Esophagus (tissue), 2 donors: ENCODE measurements around the gene MOBP. TPM values are rescaled to one million over a fixed set of nuclear protein-coding genes. Genes with fewer than 3 reads are reported as not detected.

Source experiments
- H3K27ac ChIP-seq, 2 donors: one replicate each; pipeline ENCODE4 v1.5.1; 2013; ENCODE audit warnings: low read depth in 2 of 2, mild to moderate bottlenecking in 2 of 2, inconsistent platforms in 1 of 2, low read length in 1 of 2, moderate library complexity in 1 of 2
- H3K27me3 ChIP-seq, 2 donors: one replicate each; pipeline ENCODE4 v1.6.1; 2013; ENCODE audit warnings: low read length in 2 of 2, control low read depth in 1 of 2, mild to moderate bottlenecking in 1 of 2; ENCODE audit not compliant: insufficient read depth in 2 of 2, control insufficient read depth in 1 of 2
- H3K36me3 ChIP-seq, 2 donors: one replicate each; pipeline ENCODE4 v1.6.1; 2013; ENCODE audit warnings: low read length in 1 of 2; ENCODE audit not compliant: control insufficient read depth in 2 of 2, insufficient read depth in 2 of 2
- H3K4me1 ChIP-seq, 2 donors: one replicate each; pipeline ENCODE4 v1.6.1; 2013; ENCODE audit warnings: low read length in 1 of 2; ENCODE audit not compliant: control insufficient read depth in 2 of 2, insufficient read depth in 2 of 2
- H3K4me3 ChIP-seq, 2 donors: one replicate each; pipeline ENCODE4 v1.5.1; 2013; ENCODE audit warnings: low read length in 2 of 2, mild to moderate bottlenecking in 2 of 2, low read depth in 1 of 2, moderate library complexity in 1 of 2
- H3K9me3 ChIP-seq, 2 donors: one replicate each; pipeline ENCODE4 v1.6.1; 2013; ENCODE audit warnings: mild to moderate bottlenecking in 2 of 2, low read depth in 1 of 2, low read length in 1 of 2, moderate library complexity in 1 of 2; ENCODE audit not compliant: control insufficient read depth in 2 of 2, insufficient read depth in 1 of 2
- WGBS, 2 donors: extraction: QIAGEN DNeasy Blood & Tissue Kit; methylation state at CpG; one replicate each; pipeline ENCODE4 v1.1.7; 2013; 5-methylcytosine and 5-hydroxymethylcytosine counted together
- polyA plus RNA-seq, 2 donors: library from polyadenylated mRNA; stranded (reverse); fragments of 200-250 nt; gene quantifications; one replicate each; pipeline ENCODE4 v1.2.3, GENCODE V29; 2013
- donor health status: healthy with polysubstance abuse.
- donor health status: Bipolar disorder and iron deficiency.

Gene MOBP
- polyA plus RNA-seq, 2 donors, result not detected

DNA sequence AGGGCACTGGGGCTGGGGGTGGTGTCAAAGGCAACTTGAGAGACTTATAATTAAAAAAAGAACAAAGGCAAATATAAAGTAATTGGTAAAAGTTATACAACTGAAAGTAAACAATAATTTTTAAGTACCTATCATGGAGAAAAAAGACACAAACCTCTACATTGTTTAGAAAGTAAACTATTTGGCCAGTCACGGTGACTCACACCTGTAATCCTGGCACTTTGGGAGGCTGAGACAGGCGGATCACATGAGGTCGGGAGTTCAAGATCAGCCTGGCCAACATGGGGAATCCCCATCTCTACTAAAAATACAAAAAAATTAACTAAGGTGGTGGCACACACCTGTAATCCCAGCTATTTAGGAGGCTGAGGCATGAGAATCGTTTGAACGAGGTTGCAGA, 35.1 kb upstream of the MOBP start:
- Histone ChIP-seq H3K4me3 (no peak overlapping the region), H3K36me3 (no peaks in the 10 kb centered on the region), H3K9me3 (no peaks in the 10 kb centered on the region), H3K27ac (no peak overlapping the region), H3K27me3 (no peaks in the 10 kb centered on the region), H3K4me1 (no peaks in the 10 kb centered on the region)
- WGBS, 2 donors, result 71 to 78% methylated on average over 5 of the region's 5 CpGs

DNA sequence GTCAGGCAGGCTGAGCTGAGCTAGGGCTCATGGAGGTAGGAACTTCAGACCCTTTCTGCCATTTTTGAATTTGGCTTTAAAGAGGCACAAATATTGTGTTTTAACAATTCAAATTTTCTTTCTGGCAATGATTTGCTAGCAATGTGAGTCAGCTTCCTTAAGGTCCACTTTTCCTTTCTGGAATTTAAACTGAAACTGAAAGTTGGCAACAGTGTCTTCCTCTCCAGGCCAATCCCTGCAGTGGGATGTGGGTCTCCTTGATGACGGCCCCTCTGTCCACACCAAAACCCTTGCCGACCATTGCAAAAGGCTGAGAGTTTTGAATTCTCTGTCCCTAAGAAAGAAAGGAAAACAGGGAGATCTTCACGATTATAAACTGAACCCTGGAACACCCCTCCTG, 33.8 kb upstream of the MOBP start:
- Histone ChIP-seq H3K9me3 (no peaks in the 10 kb centered on the region), H3K27me3 (no peaks in the 10 kb centered on the region), H3K4me3 (no peak overlapping the region), H3K36me3 (no peaks in the 10 kb centered on the region), H3K4me1 (no peaks in the 10 kb centered on the region), H3K27ac (no peak overlapping the region)
- WGBS, 2 donors, result 59 to 70% methylated on average over 3 of the region's 3 CpGs

DNA sequence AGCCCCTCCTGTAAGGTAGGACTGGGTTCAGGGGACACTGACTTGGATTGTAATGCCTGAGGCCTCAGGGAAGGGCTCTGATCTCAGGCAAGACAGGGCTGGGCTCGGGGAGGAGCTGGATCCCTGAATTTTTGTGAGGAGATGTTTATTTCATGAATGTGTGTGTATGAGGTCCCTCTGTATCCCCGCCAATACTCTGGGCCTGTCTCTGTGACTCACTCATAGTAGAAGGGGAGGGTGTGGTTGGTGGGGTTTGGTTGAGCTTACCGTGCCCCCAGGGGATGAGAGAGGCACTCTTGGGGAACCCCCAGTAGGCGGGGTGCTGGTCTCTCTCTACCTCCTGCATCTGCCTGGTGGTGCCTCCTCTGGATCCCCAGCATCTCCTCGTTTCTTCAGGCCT, 32.9 kb upstream of the MOBP start:
- no peaks in the 10 kb centered on the region for H3K36me3 ChIP-seq
- no peaks in the 10 kb centered on the region for H3K4me1 ChIP-seq
- 37 to 40% methylated on average over 5 of the region's 5 CpGs for WGBS, 2 donors
- no peaks in the 10 kb centered on the region for H3K9me3 ChIP-seq
- H3K27me3 ChIP-seq, result no peaks in the 10 kb centered on the region
- no peak overlapping the region for H3K4me3 ChIP-seq
- no peak overlapping the region for H3K27ac ChIP-seq

DNA sequence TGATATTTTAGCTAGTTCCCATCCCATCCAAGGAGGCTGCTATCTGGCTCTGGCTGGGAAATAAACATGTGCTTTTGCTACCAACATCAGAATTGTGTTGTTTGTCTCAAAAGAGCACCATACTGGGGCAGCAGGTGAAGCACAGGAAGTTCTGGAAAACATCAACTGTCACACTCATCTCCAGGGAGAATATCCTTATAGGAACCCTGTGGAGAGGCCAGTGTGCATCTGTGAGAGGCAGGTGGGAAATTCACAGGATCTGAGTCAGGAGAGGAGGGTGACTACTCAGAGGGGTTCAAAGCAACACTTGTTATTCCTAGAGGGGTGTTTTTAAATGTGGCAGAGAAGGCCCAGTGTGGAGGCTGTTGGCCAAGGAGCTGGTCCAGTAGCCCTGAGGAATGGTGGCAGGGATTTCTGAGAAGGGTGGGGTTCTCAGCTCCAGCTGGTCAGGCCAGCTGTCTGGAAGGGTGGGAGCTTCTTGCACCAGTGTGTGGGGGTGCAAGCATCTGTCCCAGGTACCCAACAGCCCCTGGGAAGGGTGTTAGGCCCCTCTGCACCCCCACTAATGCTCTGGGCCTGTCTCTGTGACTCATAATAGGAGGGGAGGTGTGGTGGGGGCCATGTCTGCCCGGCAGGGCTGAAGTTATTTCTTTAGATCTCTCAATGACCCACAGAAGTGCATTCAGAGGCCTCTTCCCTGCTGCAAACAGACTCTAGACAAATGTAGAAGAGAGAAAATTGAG, 32.3 kb upstream of the MOBP start:
- no peaks in the 10 kb centered on the region for H3K9me3 ChIP-seq
- H3K4me1 ChIP-seq, result no peaks in the 10 kb centered on the region
- 34 to 55% methylated on average over 1 of the region's 1 CpG for WGBS, 2 donors
- H3K27ac ChIP-seq, result no peak overlapping the region
- H3K36me3 ChIP-seq, result no peaks in the 10 kb centered on the region
- no peak overlapping the region for H3K4me3 ChIP-seq
- no peaks in the 10 kb centered on the region for H3K27me3 ChIP-seq

DNA sequence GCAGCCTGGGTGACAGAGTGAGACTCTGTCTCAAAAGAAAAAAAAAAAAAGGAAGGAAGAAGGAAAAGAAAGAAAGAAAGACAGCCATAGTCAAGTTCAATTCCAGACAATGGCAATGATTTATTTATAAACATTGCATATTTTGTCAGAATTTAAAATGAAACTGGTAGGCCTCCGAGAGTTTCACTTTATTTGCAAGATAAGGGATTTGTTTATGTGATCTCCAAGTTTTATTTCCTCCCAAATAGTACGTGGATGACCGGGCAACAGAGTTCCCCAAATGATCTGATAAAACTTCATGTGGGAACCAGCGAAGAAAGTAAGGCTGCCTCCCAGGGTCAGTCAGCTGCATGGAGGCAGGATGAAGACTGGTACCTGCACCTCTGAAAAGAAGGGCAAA, 28.6 kb upstream of the MOBP start:
- 66 to 76% methylated on average over 4 of the region's 4 CpGs for WGBS, 2 donors
- Histone ChIP-seq H3K27ac (no peak overlapping the region), H3K4me3 (no peak overlapping the region), H3K36me3 (no peaks in the 10 kb centered on the region), H3K27me3 (no peaks in the 10 kb centered on the region), H3K4me1 (no peaks in the 10 kb centered on the region), H3K9me3 (no peaks in the 10 kb centered on the region)

GRCh38 chr3:39440316-39440715, 27.2 kb upstream of the MOBP start:
- Histone ChIP-seq H3K36me3 (no peaks in the 10 kb centered on the region), H3K4me1 (no peaks in the 10 kb centered on the region), H3K27me3 (no peaks in the 10 kb centered on the region), H3K4me3 (no peak overlapping the region), H3K27ac (no peak overlapping the region), H3K9me3 (no peaks in the 10 kb centered on the region)
- WGBS, 2 donors, result 84 to 86% methylated on average over 8 of the region's 8 CpGs

DNA sequence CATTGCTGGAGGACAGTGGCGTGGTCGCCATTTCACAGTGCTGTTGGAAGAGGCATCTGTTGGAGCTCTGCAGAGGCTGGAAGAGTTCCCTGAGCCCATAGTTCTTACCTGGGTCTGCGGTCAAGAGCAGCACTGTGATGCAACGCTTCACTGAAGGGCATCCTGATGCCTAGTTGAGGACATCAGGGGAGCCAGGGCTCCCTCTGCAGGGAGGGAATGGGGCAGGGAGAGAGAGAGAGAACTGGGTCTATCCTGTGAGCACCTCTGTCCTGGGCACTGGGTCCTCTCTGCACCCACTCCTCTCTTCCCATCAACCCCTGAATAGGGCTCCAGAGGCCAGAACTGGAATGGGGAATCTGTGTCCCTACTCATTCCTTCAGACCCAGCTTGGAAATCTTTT, 23.9 kb upstream of the MOBP start:
- H3K27ac ChIP-seq, result no peak overlapping the region
- no peaks in the 10 kb centered on the region for H3K9me3 ChIP-seq
- no peaks in the 10 kb centered on the region for H3K4me1 ChIP-seq
- no peak overlapping the region for H3K4me3 ChIP-seq
- H3K36me3 ChIP-seq, result no peaks in the 10 kb centered on the region
- no peaks in the 10 kb centered on the region for H3K27me3 ChIP-seq
- 80 to 92% methylated on average over 4 of the region's 4 CpGs for WGBS, 2 donors

DNA sequence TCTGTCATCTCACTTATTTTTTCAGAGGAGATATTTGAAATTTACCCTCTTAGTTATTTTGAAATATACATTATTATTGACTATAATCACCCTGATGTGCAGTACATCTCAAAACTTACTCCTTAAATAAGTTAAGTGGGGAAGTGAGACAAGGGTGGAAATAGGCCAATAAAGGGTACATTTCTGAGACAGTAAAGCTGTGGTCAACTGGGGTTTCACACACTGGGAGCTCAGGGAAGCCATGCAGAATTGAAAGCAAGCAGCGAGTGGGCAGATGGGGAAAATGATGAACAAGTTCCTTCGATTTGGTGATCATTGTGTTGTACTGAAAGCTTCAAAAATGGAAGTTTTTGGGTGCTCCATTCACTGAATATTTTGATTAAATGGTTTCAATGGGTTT, 21.6 kb upstream of the MOBP start:
- 76 to 81% methylated on average over 2 of the region's 2 CpGs for WGBS, 2 donors

GRCh38 chr3:39446444-39446843, 21.0 kb upstream of the MOBP start:
- no peaks in the 10 kb centered on the region for H3K36me3 ChIP-seq
- 90 to 92% methylated on average over 2 of the region's 2 CpGs for WGBS, 2 donors
- H3K4me3 ChIP-seq, result no peak overlapping the region
- no peak overlapping the region for H3K27ac ChIP-seq
- no peaks in the 10 kb centered on the region for H3K9me3 ChIP-seq
- no peaks in the 10 kb centered on the region for H3K4me1 ChIP-seq
- no peaks in the 10 kb centered on the region for H3K27me3 ChIP-seq

More for the DNA sequence above, 21.6 kb upstream of the MOBP start:
- H3K4me1 ChIP-seq, result no peaks in the 10 kb centered on the region
- H3K9me3 ChIP-seq, result no peaks in the 10 kb centered on the region
- H3K27ac ChIP-seq, result no peak overlapping the region
- H3K36me3 ChIP-seq, result no peaks in the 10 kb centered on the region
- H3K4me3 ChIP-seq, result no peak overlapping the region
- no peaks in the 10 kb centered on the region for H3K27me3 ChIP-seq
